ENCODE results near the gene SUGP1.

- no peak for TF ChIP-seq CTCF (IDR thresholded peaks at IDR 0.05)
- no peak for TF ChIP-seq POLR2AphosphoS5 (IDR thresholded peaks at IDR 0.05; ENCODE audit: insufficient read depth in 1 of 2, low read depth in 1 of 2)
These were observed 3.9 kb upstream of the SUGP1 start for GRCh38 chr19:19324059-19324770.
